Ishikawa (cell line): ENCODE measurements around the gene SHMT2.

Experiments
- CEBPB ChIP-seq: IDR thresholded peaks from 2 replicates; pipeline ENCODE4 v1.6.1; 2012
- CREB1 ChIP-seq: IDR thresholded peaks from 2 replicates; pipeline ENCODE4 v1.6.1; 2012; ENCODE audit warnings: low read depth
- EP300 ChIP-seq: IDR thresholded peaks from 2 replicates; pipeline ENCODE4 v1.6.1; 2012; ENCODE audit warnings: borderline replicate concordance
- FOXM1 ChIP-seq: IDR thresholded peaks from 2 replicates; pipeline ENCODE4 v1.6.1; 2012; ENCODE audit warnings: low read depth, borderline replicate concordance
- RAD21 ChIP-seq: IDR thresholded peaks from 2 replicates; pipeline ENCODE4 v1.6.1; 2012; ENCODE audit warnings: low read depth
- REST ChIP-seq: IDR thresholded peaks from 2 replicates; pipeline ENCODE4 v1.6.1; 2012; ENCODE audit warnings: low read depth, mild to moderate bottlenecking
- TAF1 ChIP-seq: IDR thresholded peaks from 2 replicates; pipeline ENCODE4 v1.6.1; 2012; ENCODE audit warnings: low read depth, mild to moderate bottlenecking
- TCF12 ChIP-seq: IDR thresholded peaks from 2 replicates; pipeline ENCODE4 v1.6.1; 2012; ENCODE audit warnings: low read depth
- TEAD4 ChIP-seq: IDR thresholded peaks from 2 replicates; pipeline ENCODE4 v1.6.1; 2012
- YY1 ChIP-seq: IDR thresholded peaks from 2 replicates; pipeline ENCODE4 v1.6.1; 2012; ENCODE audit warnings: low read depth
- ZBTB7A ChIP-seq: IDR thresholded peaks from 2 replicates; pipeline ENCODE4 v1.6.1; 2012; ENCODE audit warnings: low read depth
- TF ChIP-seq, protein P1 (sequence below): IDR thresholded peaks from 2 replicates; pipeline ENCODE4 v1.6.1; 2012

- TF ChIP-seq EP300 (no peak), CEBPB (no peak), CREB1 (no peak), REST (no peak), FOXM1 (no peak), TCF12 (no peak), TEAD4 (no peak), RAD21 (no peak), TAF1 (no peak), ZBTB7A (no peak; the same call in 1 of the 2 replicates), YY1 (no peak)
- TF ChIP-seq, protein P1, sequence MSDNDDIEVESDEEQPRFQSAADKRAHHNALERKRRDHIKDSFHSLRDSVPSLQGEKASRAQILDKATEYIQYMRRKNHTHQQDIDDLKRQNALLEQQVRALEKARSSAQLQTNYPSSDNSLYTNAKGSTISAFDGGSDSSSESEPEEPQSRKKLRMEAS = no peak
Measured at GRCh38 chr12:57230381-57231155, 1.1 kb downstream of the SHMT2 start.
